Neural progenitor cell (in vitro differentiated cells): ENCODE data around the gene FBXW4. TPM values are rescaled to one million over a fixed set of nuclear protein-coding genes. Genes with fewer than 3 reads are reported as not detected.

ENCODE experiments used
- DNase-seq: peaks from one replicate; pipeline ENCODE4 v3.0.0-alpha.2; 2016; ENCODE audit warnings: low spot score
- H2AFZ ChIP-seq: fragments of 200-600 bp; sonication (generic); replicated peaks from 2 replicates; pipeline ENCODE4 v1.6.1; 2016; ENCODE audit warnings: antibody characterized with exemption
- H3F3A ChIP-seq: fragments of 200-600 bp; sonication (generic); 2 replicates; pipeline ENCODE4 v1.6.1; 2016; ENCODE audit warnings: antibody characterized with exemption, low read depth
- H3K27ac ChIP-seq: fragments of 200-600 bp; sonication (generic); 2 replicates; pipeline ENCODE4 v1.5.1; 2016; ENCODE audit warnings: mild to moderate bottlenecking
- H3K27me3 ChIP-seq: fragments of 200-600 bp; sonication (generic); 2 replicates; pipeline ENCODE4 v1.6.1; 2016; ENCODE audit warnings: mild to moderate bottlenecking, moderate library complexity
- H3K36me3 ChIP-seq: fragments of 200-600 bp; sonication (generic); 2 replicates; pipeline ENCODE4 v1.5.1; 2016
- H3K4me1 ChIP-seq: fragments of 200-600 bp; sonication (generic); 2 replicates; pipeline ENCODE4 v1.6.1; 2016; ENCODE audit warnings: mixed run types
- H3K4me2 ChIP-seq: fragments of 200-600 bp; sonication (generic); 2 replicates; pipeline ENCODE4 v1.6.1; 2016
- H3K4me3 ChIP-seq: fragments of 200-600 bp; sonication (generic); 2 replicates; pipeline ENCODE4 v1.5.1; 2016
- H3K79me2 ChIP-seq: fragments of 200-600 bp; sonication (generic); 2 replicates; pipeline ENCODE4 v1.6.1; 2016; ENCODE audit warnings: low read depth
- H3K9ac ChIP-seq: fragments of 200-600 bp; sonication (generic); 2 replicates; pipeline ENCODE4 v1.6.1; 2016
- H3K9me3 ChIP-seq: fragments of 200-600 bp; sonication (generic); 2 replicates; pipeline ENCODE4 v1.5.1; 2016; ENCODE audit warnings: low read depth
- H4K20me1 ChIP-seq: fragments of 200-600 bp; sonication (generic); 2 replicates; pipeline ENCODE4 v1.6.1; 2016; ENCODE audit warnings: low read depth
- H3K27ac Mint-ChIP-seq: 3 replicates; pipeline ENCODE4 v1.8.0; 2021; ENCODE audit warnings: mixed read lengths
- H3K27me3 Mint-ChIP-seq: 2 replicates; pipeline ENCODE4 v1.8.0; 2022; ENCODE audit warnings: low read depth, mild to moderate bottlenecking, inconsistent platforms, moderate library complexity, mixed read lengths; ENCODE audit not compliant: insufficient read depth
- H3K36me3 Mint-ChIP-seq: 3 replicates; pipeline ENCODE4 v1.8.0; 2021; ENCODE audit warnings: mixed read lengths
- H3K4me1 Mint-ChIP-seq: 3 replicates; pipeline ENCODE4 v1.8.0; 2021; ENCODE audit warnings: mixed read lengths
- H3K4me3 Mint-ChIP-seq: 3 replicates; pipeline ENCODE4 v1.8.0; 2021; ENCODE audit warnings: mild to moderate bottlenecking, moderate library complexity, mixed read lengths
- H3K9me3 Mint-ChIP-seq: 3 replicates; pipeline ENCODE4 v1.8.0; 2020; ENCODE audit warnings: mixed read lengths
- EZH2 ChIP-seq: fragments of 200-600 bp; sonication (generic); IDR thresholded peaks from 2 replicates; pipeline ENCODE4 v1.6.1; 2017; ENCODE audit warnings: antibody characterized with exemption, mild to moderate bottlenecking, moderate library complexity
- EZH2phosphoT487 ChIP-seq: fragments of 200-600 bp; sonication (generic); IDR thresholded peaks from 2 replicates; pipeline ENCODE4 v1.6.1; 2017; ENCODE audit warnings: antibody characterized with exemption
- total RNA-seq: library from RNA; depleted of rRNA; stranded (reverse); fragments of >200 nt; gene quantifications from 2 replicates; pipeline ENCODE4 v1.2.3, GENCODE V29; 2015; ENCODE audit warnings: low replicate concordance
- TF ChIP-seq, protein P1 (sequence below): fragments of 200-600 bp; sonication (generic); IDR thresholded peaks from 2 replicates; pipeline ENCODE4 v1.5.1; 2017; ENCODE audit warnings: antibody characterized with exemption, mild to moderate bottlenecking

Gene FBXW4
- total RNA-seq, 1 donor from 2014 or later, result 36.3 TPM

DNA sequence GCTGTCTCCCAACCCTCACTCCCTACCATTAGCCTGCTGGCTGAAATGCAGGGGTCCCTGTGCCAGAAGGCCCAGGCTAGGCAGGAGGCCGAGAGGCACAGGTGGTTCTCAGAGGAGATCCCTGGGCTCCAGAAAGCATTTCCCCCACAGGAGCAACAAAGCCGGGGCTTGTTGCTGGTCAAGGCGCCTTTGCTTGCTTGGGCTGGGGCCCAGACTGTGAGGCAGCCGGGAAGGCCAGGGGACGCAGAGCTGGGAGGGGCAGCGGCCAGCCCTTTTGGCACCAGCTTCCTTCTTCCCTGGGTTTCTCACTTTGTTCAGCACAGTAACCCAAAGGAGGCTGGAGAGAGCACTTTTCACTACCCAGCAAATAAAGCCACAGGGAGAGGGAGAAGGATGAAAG lies 48.6 kb downstream of the FBXW4 start:
- no peaks in the 10 kb centered on the region for H3K9me3 ChIP-seq
- H3K27ac ChIP-seq, result peak overlapping the region; percentile 49
- H3K36me3 ChIP-seq, result no peaks in the 10 kb centered on the region
- H3K4me3 ChIP-seq, result no peak overlapping the region
- H3K27me3 ChIP-seq, result no peaks in the 10 kb centered on the region
- DNase-seq, result no peak
- no peak overlapping the region for H3K4me3 Mint-ChIP-seq
- H4K20me1 ChIP-seq, result no peaks in the 10 kb centered on the region
- H3K4me1 ChIP-seq, result peaks cover 70% of the 10 kb centered on the region
- peaks cover 4% of the 10 kb centered on the region for H3K36me3 Mint-ChIP-seq
- H3K4me1 Mint-ChIP-seq, result peaks cover 28% of the 10 kb centered on the region
- H3K27me3 Mint-ChIP-seq, result peaks cover 2% of the 10 kb centered on the region
- H3K27ac Mint-ChIP-seq, result no peak overlapping the region
- TF ChIP-seq, protein P1, sequence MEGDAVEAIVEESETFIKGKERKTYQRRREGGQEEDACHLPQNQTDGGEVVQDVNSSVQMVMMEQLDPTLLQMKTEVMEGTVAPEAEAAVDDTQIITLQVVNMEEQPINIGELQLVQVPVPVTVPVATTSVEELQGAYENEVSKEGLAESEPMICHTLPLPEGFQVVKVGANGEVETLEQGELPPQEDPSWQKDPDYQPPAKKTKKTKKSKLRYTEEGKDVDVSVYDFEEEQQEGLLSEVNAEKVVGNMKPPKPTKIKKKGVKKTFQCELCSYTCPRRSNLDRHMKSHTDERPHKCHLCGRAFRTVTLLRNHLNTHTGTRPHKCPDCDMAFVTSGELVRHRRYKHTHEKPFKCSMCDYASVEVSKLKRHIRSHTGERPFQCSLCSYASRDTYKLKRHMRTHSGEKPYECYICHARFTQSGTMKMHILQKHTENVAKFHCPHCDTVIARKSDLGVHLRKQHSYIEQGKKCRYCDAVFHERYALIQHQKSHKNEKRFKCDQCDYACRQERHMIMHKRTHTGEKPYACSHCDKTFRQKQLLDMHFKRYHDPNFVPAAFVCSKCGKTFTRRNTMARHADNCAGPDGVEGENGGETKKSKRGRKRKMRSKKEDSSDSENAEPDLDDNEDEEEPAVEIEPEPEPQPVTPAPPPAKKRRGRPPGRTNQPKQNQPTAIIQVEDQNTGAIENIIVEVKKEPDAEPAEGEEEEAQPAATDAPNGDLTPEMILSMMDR, result no peak
- TF ChIP-seq EZH2 (no peak), EZH2phosphoT487 (no peak)
- H2AFZ ChIP-seq, result no peak overlapping the region
- peaks cover 64% of the 10 kb centered on the region for H3F3A ChIP-seq
- no peak overlapping the region for H3K9ac ChIP-seq
- H3K9me3 Mint-ChIP-seq, result no peaks in the 10 kb centered on the region
- peaks cover 12% of the 10 kb centered on the region for H3K79me2 ChIP-seq
- H3K4me2 ChIP-seq, result no peak overlapping the region

DNA sequence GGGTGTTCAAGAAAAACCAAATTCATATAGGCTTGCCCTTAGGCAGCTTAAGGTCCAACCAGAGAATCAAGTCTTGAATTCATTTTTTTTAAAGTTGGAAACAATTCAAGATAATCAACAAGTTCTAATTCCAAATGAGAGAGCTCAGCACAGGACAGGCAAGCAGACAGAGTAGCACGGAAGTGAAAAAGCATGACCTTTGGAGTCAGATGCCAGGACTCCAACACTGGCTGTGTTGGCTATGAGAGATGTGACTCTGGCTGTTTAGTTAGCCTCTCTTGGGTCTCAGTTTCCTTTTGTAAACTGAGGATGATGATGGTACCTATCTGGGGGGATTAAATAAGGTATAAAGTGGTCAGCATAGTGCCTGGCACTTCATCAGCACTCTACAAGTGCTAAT lies 49.3 kb downstream of the FBXW4 start:
- H3K4me2 ChIP-seq, result no peak overlapping the region
- peak overlapping the region; percentile 98 for H3K27ac ChIP-seq
- no peak overlapping the region for H2AFZ ChIP-seq
- no peak overlapping the region for H3K4me3 ChIP-seq
- TF ChIP-seq, protein P1, result no peak
- no peak for TF ChIP-seq EZH2phosphoT487
- H3K27me3 ChIP-seq, result no peaks in the 10 kb centered on the region
- H3K36me3 ChIP-seq, result no peaks in the 10 kb centered on the region
- H3K4me3 Mint-ChIP-seq, result no peak overlapping the region
- peaks cover 67% of the 10 kb centered on the region for H3K4me1 ChIP-seq
- no peaks in the 10 kb centered on the region for H3K9me3 Mint-ChIP-seq
- H3K27me3 Mint-ChIP-seq, result peaks cover 2% of the 10 kb centered on the region
- H3K36me3 Mint-ChIP-seq, result peaks cover 4% of the 10 kb centered on the region
- peaks cover 57% of the 10 kb centered on the region for H3F3A ChIP-seq
- peaks cover 18% of the 10 kb centered on the region for H3K79me2 ChIP-seq
- DNase-seq, result no peak
- no peak overlapping the region for H3K27ac Mint-ChIP-seq
- H3K9me3 ChIP-seq, result no peaks in the 10 kb centered on the region
- H3K9ac ChIP-seq, result no peak overlapping the region
- H4K20me1 ChIP-seq, result no peaks in the 10 kb centered on the region
- H3K4me1 Mint-ChIP-seq, result peaks cover 29% of the 10 kb centered on the region

DNA sequence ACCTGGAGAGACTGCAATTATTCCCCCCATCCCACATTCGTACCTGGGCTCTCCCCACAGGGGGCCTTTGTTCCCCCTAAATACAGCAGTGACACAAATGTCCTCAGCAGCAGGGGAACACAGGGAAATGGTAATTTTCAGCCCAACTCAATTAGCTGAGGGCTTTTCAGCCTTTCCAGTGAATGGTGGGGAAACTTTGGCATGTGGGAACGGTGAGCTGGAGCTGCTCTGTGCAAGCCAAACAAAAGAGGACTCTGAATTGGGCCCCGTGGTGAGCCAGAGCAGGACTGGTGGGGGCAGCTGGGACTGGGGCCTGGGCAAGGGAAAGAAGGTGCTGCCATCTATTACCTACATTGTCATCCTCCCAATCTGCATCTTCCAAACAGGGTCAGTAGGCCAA lies 51.0 kb downstream of the FBXW4 start:
- Histone ChIP-seq H3K4me1 (peaks cover 61% of the 10 kb centered on the region), H2AFZ (no peak overlapping the region), H3K27ac (peak overlapping the region; percentile 98), H3K27me3 (no peaks in the 10 kb centered on the region), H3K9me3 (no peaks in the 10 kb centered on the region), H3K36me3 (no peaks in the 10 kb centered on the region), H3F3A (peaks cover 50% of the 10 kb centered on the region), H4K20me1 (no peaks in the 10 kb centered on the region), H3K79me2 (peaks cover 18% of the 10 kb centered on the region), H3K4me3 (no peak overlapping the region), H3K9ac (no peak overlapping the region), H3K4me2 (peak overlapping the region; percentile 70)
- TF ChIP-seq EZH2phosphoT487 (no peak), EZH2 (no peak)
- TF ChIP-seq, protein P1, result no peak
- Mint-ChIP-seq H3K27ac (no peak overlapping the region), H3K4me1 (peaks cover 26% of the 10 kb centered on the region), H3K36me3 (peaks cover 12% of the 10 kb centered on the region), H3K9me3 (no peaks in the 10 kb centered on the region), H3K27me3 (peaks cover 2% of the 10 kb centered on the region), H3K4me3 (no peak overlapping the region)
- DNase-seq, result peak; percentile 93
